ENCODE measurements around the gene THSD4.
A peak's percentile ranks its signal among the peaks of the same experiment; 100 is the strongest.

Gene THSD4

GRCh38 chr15:71529361-71529760, 414.1 kb downstream of the THSD4 start:
- H3K9ac ChIP-seq = no peak overlapping the region
- H3K4me1 ChIP-seq (ENCODE audit: low read depth, poor library complexity, severe bottlenecking) = no peaks in the 10 kb centered on the region
- H3K4me3 ChIP-seq (IDR thresholded peaks at IDR 0.05; ENCODE audit: insufficient read depth, low read depth, low read length) = no peak overlapping the region
- H3K4me2 ChIP-seq = no peak overlapping the region
- H3K27me3 ChIP-seq (ENCODE audit: insufficient read depth, low read depth) = no peaks in the 10 kb centered on the region
- H3K79me2 ChIP-seq (ENCODE audit: insufficient read depth, low read depth) = no peaks in the 10 kb centered on the region
- no peak overlapping the region for H2AFZ ChIP-seq (ENCODE audit: low read depth)
- TF ChIP-seq CTCF (conservative IDR thresholded peaks at IDR 0.05; ENCODE audit: low read depth, low read length) = no peak
- no peaks in the 10 kb centered on the region for H3K36me3 ChIP-seq (ENCODE audit: insufficient read depth)
- no peak overlapping the region for H3K27ac ChIP-seq
- no peaks in the 10 kb centered on the region for H4K20me1 ChIP-seq (ENCODE audit: insufficient read depth)

GRCh38 chr15:71530116-71530515, 414.8 kb downstream of the THSD4 start:
- no peaks in the 10 kb centered on the region for H3K36me3 ChIP-seq (ENCODE audit: insufficient read depth)
- no peak overlapping the region for H3K9ac ChIP-seq
- no peaks in the 10 kb centered on the region for H3K79me2 ChIP-seq (ENCODE audit: insufficient read depth, low read depth)
- no peaks in the 10 kb centered on the region for H4K20me1 ChIP-seq (ENCODE audit: insufficient read depth)
- no peak overlapping the region for H2AFZ ChIP-seq (ENCODE audit: low read depth)
- H3K4me1 ChIP-seq (ENCODE audit: low read depth, poor library complexity, severe bottlenecking) = no peaks in the 10 kb centered on the region
- H3K4me2 ChIP-seq = no peak overlapping the region
- H3K4me3 ChIP-seq (IDR thresholded peaks at IDR 0.05; ENCODE audit: insufficient read depth, low read depth, low read length) = no peak overlapping the region
- H3K27me3 ChIP-seq (ENCODE audit: insufficient read depth, low read depth) = no peaks in the 10 kb centered on the region
- no peak for TF ChIP-seq CTCF (conservative IDR thresholded peaks at IDR 0.05; ENCODE audit: low read depth, low read length)
- H3K27ac ChIP-seq = no peak overlapping the region

GRCh38 chr15:71532994-71533393, 417.7 kb downstream of the THSD4 start:
- TF ChIP-seq CTCF (conservative IDR thresholded peaks at IDR 0.05; ENCODE audit: low read depth, low read length) = peak; percentile 80
- Histone ChIP-seq H2AFZ (ENCODE audit: low read depth) (no peak overlapping the region), H3K4me1 (ENCODE audit: low read depth, poor library complexity, severe bottlenecking) (no peaks in the 10 kb centered on the region), H3K4me2 (no peak overlapping the region), H3K9ac (no peak overlapping the region), H3K27ac (no peak overlapping the region), H3K36me3 (ENCODE audit: insufficient read depth) (no peaks in the 10 kb centered on the region), H4K20me1 (ENCODE audit: insufficient read depth) (no peaks in the 10 kb centered on the region), H3K27me3 (ENCODE audit: insufficient read depth, low read depth) (no peaks in the 10 kb centered on the region), H3K4me3 (IDR thresholded peaks at IDR 0.05; ENCODE audit: insufficient read depth, low read depth, low read length) (no peak overlapping the region), H3K79me2 (ENCODE audit: insufficient read depth, low read depth) (no peaks in the 10 kb centered on the region)

GRCh38 chr15:71538181-71538580, 422.9 kb downstream of the THSD4 start:
- H3K27me3 ChIP-seq (ENCODE audit: insufficient read depth, low read depth) = no peaks in the 10 kb centered on the region
- TF ChIP-seq CTCF (conservative IDR thresholded peaks at IDR 0.05; ENCODE audit: low read depth, low read length) = no peak

More at GRCh38 chr15:71538181-71538580, 422.9 kb downstream of the THSD4 start:
- H3K79me2 ChIP-seq (ENCODE audit: insufficient read depth, low read depth) = no peaks in the 10 kb centered on the region
- H3K4me2 ChIP-seq = no peak overlapping the region
- H3K4me3 ChIP-seq (IDR thresholded peaks at IDR 0.05; ENCODE audit: insufficient read depth, low read depth, low read length) = no peak overlapping the region
- H3K9ac ChIP-seq = no peak overlapping the region
- H2AFZ ChIP-seq (ENCODE audit: low read depth) = no peak overlapping the region
- no peaks in the 10 kb centered on the region for H3K36me3 ChIP-seq (ENCODE audit: insufficient read depth)
- H4K20me1 ChIP-seq (ENCODE audit: insufficient read depth) = no peaks in the 10 kb centered on the region
- no peaks in the 10 kb centered on the region for H3K4me1 ChIP-seq (ENCODE audit: low read depth, poor library complexity, severe bottlenecking)
- H3K27ac ChIP-seq = no peak overlapping the region
